COR-L47 (cell line): ENCODE results near the gene DPEP1.
"Not testable (repeated sequence)": the region's sequence is repeated elsewhere in the genome, so short reads cannot be mapped to it uniquely, and the experiment has no call there.

Experiments
- DNase-seq: peaks from one replicate; lab custom pipeline; 2025; lab: John Stamatoyannopoulos, UW

DPEP1 gene

DNA sequence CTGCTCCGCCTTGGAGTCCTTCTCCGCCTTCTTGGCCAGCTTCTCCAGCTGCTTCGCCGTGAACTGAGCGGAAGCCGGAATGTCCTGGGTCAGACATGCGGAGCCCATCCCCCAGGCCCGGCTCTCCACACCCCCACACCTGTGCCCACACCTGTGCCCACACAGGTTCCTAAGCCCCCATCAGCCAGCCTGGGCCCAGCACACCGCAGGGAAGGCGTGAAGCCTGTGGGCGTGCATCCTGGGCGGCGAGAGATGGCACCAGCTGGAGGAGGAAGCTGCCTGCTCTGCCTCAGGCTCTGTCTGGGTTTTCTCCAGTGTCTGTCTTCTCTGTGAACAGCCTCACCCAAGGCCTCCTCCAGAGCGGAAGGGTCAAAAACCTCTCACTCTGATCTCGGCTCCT is 38.1 kb downstream of the DPEP1 start:
- no peak for DNase-seq

DNA sequence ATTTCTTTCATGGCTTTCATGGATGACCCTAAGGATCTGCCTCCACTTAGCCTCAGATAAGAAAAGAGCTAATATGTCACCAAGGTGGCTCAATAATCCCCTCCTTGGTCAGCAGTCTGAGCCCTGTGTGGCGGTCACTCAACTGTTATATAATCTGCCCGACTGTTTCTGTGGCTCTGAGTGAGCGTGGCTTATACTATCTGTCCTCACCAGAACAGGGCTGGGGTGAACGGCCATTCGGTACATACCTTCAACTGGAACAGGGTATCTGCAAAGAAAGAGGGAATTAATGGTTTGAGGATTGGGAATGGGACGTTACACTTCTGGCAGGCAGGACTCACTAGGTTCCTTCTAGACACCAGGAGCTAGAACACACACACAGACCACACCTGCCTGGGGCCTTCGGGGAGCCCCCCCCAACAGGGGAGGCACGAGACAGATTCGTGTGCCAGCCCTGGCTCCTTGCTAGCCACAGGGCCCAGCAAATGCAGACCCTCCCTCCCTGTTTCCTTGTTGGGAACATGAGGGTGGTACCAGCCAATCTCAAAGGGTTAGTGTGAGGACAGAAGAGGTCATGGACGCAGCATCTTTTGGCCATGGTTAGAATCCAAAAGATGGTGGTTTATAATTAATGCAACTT is 40.3 kb downstream of the DPEP1 start:
- no peak for DNase-seq

DNA sequence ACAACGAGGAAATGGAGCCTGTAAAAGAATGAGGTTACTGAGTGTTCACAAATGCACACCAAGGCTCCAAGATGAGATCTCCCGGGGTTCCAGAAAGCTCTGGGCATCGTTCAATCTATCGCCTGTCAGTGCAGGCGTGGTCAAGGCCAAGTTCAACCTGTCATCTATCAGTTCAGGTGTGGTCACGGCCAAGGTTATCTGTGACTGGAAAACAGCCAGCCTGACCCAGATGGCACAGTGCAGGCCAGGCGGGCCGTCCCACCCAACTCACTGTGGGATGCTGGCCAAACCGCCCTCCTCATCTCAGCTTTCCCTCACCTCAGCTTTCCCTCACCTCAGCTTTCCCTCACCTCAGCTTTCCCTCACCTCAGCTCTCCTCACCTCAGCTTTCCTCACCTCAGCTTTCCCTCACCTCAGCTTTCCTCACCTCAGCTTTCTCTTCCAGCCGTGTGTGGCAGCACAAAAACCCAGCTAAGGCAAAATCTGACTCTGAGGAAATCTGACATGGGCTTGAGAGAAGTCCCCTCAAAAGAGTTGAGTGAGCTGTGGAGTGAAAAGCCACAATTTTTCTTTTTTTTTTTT is 41.7 kb downstream of the DPEP1 start:
- no peak for DNase-seq

DNA sequence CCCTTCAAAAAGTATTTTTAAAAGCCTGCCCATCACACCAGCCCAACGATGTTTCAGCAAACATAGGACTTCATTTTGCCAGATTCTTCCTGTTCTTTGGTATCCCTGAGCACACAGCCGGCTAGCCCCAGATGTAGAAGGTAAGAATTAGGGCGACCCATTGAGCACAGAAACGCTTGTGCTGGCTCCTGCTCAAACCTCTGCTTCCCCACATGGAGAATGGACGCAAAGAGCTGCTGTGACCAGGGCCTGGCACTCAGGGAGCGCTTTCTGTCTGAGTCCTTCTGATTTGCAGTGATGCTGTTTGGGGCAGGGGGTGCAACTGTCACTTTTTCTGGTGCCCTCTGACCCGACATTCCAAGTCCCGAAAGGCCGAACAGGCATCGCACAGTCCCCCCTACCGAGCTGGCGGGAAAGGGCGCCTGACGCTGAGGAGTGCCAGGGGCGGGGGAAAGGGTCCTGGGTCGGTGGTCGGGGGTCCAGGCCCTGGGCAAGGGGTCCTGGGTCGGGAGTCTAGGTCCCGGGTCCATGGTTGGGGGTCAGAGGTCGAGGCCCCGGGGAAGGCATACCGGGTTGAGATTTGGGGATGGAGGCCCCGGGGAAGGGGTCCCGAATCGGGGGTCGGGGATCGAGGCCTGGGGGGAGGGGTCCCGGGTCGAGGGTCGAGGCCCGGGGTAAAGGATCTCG is 43.1 kb downstream of the DPEP1 start:
- DNase-seq: no peak

DNA sequence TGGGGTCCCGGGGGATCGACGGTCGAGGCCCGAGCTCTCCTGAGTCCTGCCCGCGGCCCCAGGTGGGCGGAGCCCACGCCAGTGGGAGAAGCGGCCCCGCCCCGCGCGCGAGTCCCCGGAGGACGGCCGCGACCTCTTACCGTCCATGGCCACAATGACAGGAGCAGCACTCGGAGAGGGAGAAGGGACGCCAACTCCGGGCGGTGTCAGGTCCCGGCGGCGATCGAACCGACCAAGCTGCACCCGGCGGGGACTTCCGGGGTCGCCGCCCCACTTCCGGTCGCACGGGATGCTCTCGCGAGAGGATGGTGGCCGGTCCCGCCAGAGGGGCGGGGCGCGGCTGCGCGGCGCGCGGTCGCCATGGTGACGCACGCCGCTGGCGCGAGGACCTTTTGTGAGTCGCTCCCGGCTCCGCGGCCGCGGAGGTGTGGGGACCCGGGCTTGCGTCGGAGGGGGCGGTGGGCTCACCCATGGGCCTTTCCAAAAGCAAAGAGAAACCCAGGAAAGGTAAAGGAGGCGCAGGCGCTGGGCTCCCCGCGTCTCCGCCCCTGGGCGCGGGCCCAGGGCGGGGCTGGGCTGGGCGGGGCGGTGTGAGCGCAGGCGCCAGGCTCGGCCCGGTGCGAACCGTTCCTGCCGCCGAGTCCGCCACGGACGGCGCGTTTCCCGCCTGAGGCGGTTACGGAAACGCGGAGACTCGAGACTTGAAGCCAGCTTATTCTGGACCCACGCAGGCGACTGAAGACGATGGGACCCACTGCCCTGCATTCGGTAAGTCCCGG is 44.2 kb downstream of the DPEP1 start, which contains the start of the genes CHMP1A and SPATA33:
Gene CHMP1A (minus strand): TSS at position 267 of the 779 bp plus-strand sequence. CDS start 120 bp downstream, at position 147.
Gene SPATA33 (plus strand): TSS at position 395 of the 779 bp plus-strand sequence. CDS start 76 bp downstream, at position 471.
- DNase-seq: peak; percentile 86

DNA sequence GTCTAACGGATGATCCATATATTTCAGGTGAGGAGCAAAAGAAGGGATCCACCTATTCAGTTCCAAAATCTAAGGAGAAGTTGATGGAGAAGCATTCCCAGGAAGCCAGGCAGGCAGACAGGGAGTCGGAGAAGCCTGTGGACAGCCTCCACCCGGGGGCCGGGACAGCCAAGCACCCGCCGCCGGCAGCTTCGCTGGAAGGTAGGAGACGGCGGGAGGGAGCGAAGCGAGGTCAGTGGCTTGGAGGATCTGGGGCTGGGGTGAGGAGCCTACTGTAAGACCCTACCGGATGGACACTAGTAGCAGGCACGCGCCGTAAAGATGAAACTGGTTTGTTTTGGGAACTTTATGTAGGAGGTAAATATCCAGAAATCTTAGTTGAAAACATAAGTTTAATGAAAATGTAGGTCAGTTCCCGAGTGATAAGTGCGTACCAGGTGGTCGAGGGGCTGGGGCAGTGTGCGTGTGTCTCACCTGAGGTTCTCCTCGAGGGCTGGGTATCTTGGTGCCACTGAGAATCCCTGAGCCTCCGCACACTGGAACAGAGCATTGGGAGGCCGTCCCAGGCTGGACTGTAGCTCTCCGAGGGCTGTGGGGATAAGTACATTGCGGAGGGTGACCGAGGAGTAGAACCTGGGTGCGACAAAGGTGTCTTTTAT is 44.9 kb downstream of the DPEP1 start:
- DNase-seq: peak; percentile 15

DNA sequence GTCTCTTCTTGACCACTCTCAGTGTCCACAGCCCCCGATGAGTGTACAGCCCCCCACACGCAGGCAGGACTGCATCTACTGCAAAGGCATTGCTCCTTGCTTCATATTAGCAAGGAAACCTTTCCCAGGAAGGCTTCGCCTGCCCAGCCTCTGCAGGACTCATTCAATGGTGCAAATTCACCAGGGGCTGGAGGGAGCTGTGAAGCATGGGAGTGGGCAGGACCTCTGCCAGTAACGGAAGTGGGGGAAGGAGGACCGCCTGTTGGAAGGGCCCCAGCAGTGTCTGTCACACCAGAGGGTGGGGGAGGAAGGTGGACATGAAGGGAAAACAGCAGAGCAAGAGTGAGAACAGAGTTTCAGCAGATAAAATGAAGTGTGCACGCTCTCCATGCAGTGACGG is 46.7 kb downstream of the DPEP1 start:
- DNase-seq: no peak

DNA sequence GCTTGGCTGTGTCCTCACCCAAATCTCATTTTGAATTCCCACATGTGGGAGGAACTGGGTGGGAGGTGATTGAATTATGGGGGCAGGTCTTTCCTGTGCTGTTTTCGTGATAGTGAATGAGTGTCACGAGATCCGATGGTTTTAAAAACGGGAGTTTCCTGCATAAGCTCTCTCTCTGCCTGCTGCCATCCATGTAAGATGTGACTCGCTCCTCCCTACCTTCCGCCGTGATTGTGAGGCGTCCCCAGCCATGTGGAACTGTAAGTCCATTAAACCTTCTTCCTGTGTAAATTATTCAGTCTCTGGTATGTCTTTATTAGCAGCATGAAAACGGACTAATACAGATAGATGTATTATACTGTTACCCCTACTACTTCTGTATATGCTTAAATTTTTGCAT is 47.8 kb downstream of the DPEP1 start:
- no peak for DNase-seq

DNA sequence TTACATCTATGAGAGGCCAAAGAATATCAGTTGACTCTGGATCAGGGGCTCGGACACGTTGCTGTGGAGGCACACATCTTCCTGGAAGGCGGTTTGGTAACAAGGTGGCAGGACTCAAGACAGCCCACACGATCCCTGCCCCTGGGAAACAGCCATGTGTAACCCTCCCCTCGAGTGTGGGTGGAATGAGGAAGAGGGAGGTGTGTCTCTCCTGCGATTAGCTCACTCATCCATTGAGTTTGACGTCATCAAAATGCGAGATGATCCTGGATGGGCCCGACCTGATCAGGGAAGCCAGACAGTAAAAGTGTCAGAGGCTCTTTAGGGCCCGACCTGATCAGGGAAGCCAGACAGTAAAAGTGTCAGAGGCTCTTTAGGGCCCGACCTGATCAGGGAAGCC is 50.8 kb downstream of the DPEP1 start:
- not testable (repeated sequence) for DNase-seq

DNA sequence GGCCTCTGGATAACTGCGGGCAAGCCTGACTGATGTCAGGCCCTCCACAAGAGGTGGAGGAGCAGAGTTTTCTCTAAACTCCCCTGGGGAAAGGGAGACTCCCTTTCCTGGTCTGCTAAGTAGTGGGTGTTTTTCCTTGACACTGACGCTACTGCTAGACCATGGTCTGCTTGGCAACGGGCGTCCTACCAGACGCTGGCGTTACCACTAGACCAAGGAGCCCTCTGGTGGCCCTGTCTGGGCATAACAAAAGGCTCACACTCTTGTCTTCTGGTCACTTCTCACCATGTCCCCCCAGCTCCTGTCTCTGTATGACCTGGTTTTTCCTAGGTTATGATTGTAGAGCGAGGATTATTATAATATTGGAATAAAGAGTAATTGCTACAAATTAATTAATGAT is 53.6 kb downstream of the DPEP1 start:
- DNase-seq: not testable (repeated sequence)

DNA sequence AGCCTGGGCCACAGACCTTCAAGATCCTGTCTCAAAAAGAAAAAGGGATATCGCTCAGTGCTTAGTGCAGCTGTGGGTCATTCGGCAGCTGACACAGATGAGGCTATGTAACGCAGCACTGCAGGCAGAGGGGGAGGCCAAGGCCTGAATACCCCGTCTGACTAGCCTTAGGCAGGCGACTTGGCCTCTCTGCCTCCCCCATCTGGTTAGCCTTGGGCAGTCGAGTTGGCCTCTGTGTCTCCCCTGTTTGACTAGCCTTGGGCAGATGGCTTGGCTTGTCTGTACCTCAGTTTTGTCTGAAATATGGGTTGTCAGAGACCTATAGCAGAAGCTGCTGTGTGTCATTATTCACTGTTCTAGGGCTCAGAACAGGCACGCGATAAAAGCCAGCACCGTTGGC is 54.2 kb downstream of the DPEP1 start:
- DNase-seq: no peak

DNA sequence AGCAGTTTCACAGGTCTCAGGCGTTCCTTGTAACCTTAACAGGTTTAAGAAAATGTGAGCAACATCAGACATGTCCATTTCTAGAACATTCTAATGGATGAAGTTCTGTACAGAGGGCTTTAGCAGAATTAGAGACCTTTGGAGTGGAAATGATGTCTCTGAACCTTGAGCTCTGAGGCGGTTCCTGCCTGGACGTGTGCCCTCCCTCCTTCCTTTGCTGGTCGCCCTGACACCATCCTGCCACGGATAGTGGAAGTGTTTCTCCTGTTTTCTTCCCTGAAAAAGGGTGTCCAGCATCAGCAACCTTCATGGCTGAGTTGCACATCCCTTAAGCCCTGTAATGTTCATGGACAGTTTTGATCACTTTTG is 55.3 kb downstream of the DPEP1 start:
- DNase-seq: no peak

DNA sequence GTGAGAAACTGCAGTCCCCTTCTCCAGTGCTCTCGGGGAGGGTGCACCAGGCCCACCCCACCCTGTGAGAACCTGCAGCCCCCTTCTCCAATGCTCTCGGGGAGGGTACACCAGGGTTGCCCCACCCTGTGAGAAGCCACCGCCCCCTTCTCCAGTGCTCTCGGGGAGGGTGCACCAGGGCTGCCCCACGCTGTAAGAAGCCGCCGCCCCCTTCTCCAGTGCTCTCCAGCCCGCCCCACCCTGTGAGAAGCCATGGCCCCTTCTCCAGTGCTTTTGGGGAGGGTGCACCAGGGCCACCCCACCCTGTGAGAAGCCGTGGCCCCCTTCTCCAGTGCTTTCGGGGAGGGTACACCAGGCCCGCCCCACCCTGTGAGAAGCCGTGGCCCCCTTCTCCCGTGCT is 56.3 kb downstream of the DPEP1 start:
- no peak for DNase-seq

DNA sequence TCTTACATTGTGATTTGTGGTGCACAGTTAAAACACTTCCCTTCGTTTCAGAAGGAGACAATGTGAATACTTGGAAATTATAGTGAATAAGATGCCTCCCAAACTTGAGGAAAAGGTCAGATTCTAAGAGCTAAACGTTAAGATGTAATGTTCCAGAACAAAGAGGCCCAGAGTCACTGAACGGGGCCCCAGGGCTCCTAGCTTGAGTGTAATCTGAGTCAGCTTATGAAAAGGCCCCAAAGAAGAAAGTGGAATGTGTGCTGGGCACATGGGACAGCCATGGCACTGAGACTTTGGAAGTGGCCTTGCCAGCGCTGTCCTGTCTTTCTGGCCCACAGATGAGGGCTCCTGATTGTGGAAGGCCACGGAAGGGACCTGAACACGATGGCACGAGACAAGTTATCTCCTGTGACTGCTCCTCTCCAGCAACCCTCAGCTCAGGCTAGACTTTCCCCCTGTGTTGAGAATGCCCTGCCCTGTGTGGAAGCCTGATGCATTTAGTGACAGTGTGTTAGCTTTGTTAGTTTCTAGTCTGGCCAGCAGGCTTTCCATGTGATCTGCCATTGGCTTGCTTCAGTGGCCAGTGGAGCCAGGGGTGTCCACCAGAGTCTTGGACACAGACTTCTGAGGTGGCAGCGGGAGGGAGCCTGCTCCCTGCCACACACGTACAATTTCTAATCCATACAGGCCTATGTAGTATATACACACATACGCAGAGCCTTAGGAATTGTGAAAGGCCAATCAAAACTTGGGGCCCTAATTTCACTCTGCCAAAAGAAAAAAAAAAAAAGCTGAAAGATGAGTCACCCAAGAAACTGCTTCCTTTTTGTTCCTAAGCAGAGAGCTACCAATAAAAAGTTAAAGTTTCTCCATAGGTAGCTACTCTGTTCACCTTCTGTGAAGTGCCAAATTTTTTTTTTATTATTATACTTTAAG is 57.3 kb downstream of the DPEP1 start:
- no peak for DNase-seq

DNA sequence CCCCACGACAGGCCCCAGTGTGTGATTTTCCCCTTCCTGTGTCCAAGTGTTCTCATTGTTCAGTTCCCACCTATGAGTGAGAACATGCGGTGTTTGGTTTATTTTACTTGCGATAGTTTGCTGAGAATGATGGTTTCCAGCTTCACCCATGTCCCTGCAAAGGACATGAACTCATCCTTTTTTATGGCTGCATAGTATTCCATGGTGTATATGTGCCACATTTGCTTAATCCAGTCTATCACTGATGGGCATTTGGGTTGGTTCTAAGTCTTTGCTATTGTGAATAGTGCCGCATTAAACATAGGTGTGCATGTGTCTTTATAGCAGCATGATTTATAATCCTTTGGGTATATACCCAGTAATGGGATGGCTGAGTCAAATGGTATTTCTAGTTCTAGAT is 58.1 kb downstream of the DPEP1 start:
- DNase-seq: not testable (repeated sequence)

DNA sequence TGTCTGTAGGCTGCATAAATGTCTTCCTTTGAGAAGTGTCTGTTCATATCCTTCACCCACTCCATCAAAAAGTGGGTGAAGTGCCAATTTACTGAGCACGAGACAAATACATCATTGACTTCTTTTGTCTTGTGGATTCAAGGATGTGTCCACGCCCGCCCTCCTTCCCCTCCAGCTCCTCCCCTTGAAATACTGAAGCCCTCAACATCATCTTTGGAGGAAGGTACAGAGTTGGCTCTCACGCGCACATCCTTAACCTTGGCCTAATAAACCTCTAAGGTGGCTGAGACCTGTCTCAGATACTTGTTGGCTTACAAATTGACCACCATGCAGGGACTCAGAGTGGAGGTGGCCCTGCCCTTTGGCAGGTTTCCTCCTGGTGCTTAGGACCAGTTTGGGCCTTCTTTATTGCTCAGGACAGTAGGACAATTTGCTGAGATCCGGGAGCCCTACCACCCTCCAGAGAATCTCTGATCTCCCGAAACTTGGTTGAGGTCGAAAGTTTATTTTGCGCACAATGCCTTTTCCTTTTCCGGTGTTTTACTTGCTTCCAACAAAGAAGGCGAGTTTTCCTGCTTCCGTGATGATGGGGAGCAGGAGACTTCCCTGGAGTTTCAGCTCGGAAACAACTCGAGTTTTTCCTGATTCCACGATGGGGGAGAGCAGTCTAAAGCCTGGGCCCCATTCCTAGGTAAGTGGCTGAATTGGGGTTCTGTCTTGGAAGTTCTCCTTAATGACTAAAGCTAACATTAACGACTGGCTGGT is 58.9 kb downstream of the DPEP1 start:
- no peak for DNase-seq

DNA sequence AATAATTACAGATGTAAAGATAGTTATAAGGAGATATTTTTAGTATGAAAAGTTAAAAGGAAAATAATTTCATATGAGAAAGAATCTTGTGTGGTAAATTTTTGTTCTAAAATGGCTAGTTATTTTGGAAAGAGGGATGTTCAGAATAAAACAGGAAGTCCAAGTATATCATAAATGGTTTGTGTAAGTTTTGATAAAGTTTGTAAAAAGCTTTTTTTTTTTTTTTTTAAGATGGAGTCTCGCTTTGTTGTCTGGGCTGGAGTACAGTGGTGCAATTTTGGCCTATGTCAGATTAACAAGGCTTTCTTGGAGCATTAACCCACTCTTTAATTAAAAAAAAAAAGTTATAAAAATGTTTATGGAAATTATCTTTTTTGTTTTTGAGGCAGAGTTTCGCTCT is 64.8 kb downstream of the DPEP1 start:
- DNase-seq: no peak

DNA sequence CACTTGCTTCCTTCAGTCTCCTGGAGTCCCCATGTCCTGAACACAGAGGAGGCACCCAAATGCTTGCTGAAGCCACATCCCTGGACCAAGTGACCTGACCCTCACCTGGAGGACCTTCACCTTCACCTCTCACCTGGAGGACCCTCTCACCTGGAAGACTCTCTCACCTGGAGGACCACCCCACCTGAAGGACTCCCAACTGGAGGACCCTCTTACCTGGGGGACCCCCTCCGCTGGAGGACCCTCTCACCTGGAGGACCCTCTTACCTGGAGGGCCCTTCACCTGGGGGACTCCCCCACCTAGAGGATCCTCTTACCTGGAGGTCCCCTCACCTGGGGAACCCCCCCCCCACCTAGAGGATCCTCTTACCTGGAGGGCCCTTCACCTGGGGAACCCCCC is 72.5 kb downstream of the DPEP1 start:
- no peak for DNase-seq

DNA sequence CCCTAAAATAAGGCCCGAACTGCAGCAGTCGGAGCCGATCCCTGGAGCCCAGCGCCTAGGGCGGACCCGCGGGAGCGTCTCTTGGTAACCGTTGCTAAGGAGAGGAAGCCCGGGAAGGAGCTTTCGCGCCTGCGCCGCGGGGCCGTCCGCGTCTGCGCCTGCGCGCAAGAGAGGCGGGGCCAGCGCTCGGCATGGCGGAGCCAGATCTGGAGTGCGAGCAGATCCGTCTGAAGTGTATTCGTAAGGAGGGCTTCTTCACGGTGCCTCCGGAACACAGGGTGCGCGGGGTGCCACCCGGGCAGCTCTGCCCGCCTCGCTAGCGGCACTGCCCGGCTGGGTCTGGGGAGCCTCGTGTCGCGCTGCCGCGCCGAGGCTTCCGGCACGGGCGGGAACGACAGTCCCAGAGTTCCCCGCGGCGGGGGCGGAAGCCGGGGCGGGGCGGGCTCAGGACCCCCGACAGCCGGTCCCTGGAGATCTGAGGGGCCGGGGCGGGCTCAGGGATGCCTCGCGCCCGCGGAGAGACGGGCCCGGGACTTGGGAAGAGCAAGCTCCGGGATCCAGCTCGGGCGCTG is 73.2 kb downstream of the DPEP1 start, which contains the start of gene CDK10:
Gene CDK10 (plus strand): TSS at position 170 of the 572 bp plus-strand sequence. CDS start 22 bp downstream, at position 192.
- DNase-seq: peak; percentile 88
